Liver (tissue), 3 donors: Measurements from ENCODE around the gene MAML3.

Source experiments
- JUND ChIP-seq, 2 donors: IDR thresholded peaks; 2 replicates each; pipeline ENCODE4 v1.6.1; 2016; ENCODE audit warnings: antibody characterized with exemption in 2 of 2
- NR2F2 ChIP-seq: IDR thresholded peaks from 2 replicates; pipeline ENCODE4 v1.6.1; 2016; ENCODE audit warnings: antibody characterized with exemption
- RXRA ChIP-seq, 2 donors: IDR thresholded peaks; 2 replicates each; pipeline ENCODE4 v1.6.1; 2017 to 2018; ENCODE audit warnings: antibody characterized with exemption in 2 of 2, mild to moderate bottlenecking in 1 of 2
- TAF1 ChIP-seq: conservative IDR thresholded peaks from 2 replicates; pipeline ENCODE4 v1.6.1; 2016; ENCODE audit warnings: antibody characterized with exemption, mild to moderate bottlenecking
- YY1 ChIP-seq: IDR thresholded peaks from 2 replicates; pipeline ENCODE4 v1.6.1; 2016; ENCODE audit warnings: antibody characterized with exemption, mild to moderate bottlenecking
- TF ChIP-seq, protein P1 (sequence below): fragments of 150-350 bp; IDR thresholded peaks from 2 replicates; pipeline ENCODE4 v1.5.1; 2017; ENCODE audit warnings: improper control_type of control experiment, low read depth, low read length; ENCODE audit not compliant: missing input control
- TF ChIP-seq, protein P2 (sequence below): IDR thresholded peaks from 2 replicates; pipeline ENCODE4 v1.6.1; 2016; ENCODE audit warnings: antibody characterized with exemption
- donor health status: healthy.
- donor health status: healthy.

DNA sequence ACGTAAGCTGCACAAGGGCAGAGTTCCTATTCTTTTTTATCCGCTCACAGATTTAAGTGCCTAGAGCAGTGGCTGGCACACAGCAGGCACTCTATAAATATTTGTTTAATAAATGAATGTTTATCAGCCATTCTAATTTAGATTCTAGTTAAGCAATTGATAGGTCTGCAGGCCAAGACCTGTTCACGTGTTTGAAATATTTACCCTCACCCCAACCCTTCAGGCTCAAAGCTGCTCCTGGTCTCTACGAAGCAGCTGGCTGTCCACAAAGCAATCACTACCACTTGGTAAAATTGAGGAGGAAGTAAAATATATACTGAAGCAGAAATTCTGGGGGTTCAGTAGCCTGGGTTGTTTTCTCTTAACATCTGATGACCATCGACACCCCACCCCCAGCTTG is 330.2 kb downstream of the MAML3 start:
- TF ChIP-seq, protein P1, sequence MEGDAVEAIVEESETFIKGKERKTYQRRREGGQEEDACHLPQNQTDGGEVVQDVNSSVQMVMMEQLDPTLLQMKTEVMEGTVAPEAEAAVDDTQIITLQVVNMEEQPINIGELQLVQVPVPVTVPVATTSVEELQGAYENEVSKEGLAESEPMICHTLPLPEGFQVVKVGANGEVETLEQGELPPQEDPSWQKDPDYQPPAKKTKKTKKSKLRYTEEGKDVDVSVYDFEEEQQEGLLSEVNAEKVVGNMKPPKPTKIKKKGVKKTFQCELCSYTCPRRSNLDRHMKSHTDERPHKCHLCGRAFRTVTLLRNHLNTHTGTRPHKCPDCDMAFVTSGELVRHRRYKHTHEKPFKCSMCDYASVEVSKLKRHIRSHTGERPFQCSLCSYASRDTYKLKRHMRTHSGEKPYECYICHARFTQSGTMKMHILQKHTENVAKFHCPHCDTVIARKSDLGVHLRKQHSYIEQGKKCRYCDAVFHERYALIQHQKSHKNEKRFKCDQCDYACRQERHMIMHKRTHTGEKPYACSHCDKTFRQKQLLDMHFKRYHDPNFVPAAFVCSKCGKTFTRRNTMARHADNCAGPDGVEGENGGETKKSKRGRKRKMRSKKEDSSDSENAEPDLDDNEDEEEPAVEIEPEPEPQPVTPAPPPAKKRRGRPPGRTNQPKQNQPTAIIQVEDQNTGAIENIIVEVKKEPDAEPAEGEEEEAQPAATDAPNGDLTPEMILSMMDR: no peak
- no peak for TF ChIP-seq NR2F2
- TF ChIP-seq, protein P2, sequence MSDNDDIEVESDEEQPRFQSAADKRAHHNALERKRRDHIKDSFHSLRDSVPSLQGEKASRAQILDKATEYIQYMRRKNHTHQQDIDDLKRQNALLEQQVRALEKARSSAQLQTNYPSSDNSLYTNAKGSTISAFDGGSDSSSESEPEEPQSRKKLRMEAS: no peak
- TF ChIP-seq RXRA (IDR thresholded peaks at IDR 0.05): no peak
- TF ChIP-seq TAF1: no peak
- no peak for TF ChIP-seq YY1
- no peak for TF ChIP-seq JUND (IDR thresholded peaks at IDR 0.05)
